Astrocyte (in vitro differentiated cells and primary cell): ENCODE measurements around the gene PACSIN1. TPM values are rescaled to one million over a fixed set of nuclear protein-coding genes. Genes with fewer than 3 reads are reported as not detected.
A peak's percentile ranks its signal among the peaks of the same experiment; 100 is the strongest.
"Not testable (repeated sequence)": the region's sequence is repeated elsewhere in the genome, so short reads cannot be mapped to it uniquely, and the experiment has no call there.

Experiments
- DNase-seq: peaks from one replicate; pipeline ENCODE4 v3.0.0-alpha.2; 2010; ENCODE audit warnings: low read depth
- FAIRE-seq: peaks from 2 replicates; lab custom pipeline; 2011; peaks lifted over from hg19 to GRCh38; lab: Jason Lieb, UNC
- H2AFZ ChIP-seq: 2 replicates; pipeline ENCODE4 v1.6.0; 2012; ENCODE audit warnings: low read depth, low read length, inconsistent platforms
- H3K27ac ChIP-seq: 2 replicates; pipeline ENCODE4 v1.5.1; 2011; ENCODE audit warnings: low read depth, low read length, inconsistent platforms
- H3K27me3 ChIP-seq: 2 replicates; pipeline ENCODE4 v1.6.0; 2011; ENCODE audit warnings: low read length, inconsistent platforms; ENCODE audit not compliant: insufficient read depth
- H3K36me3 ChIP-seq: 2 replicates; pipeline ENCODE4 v1.5.1; 2011; ENCODE audit warnings: low read length, inconsistent platforms; ENCODE audit not compliant: insufficient read depth
- H3K4me1 ChIP-seq: 2 replicates; pipeline ENCODE4 v1.5.1; 2011; ENCODE audit warnings: low read length, inconsistent platforms; ENCODE audit not compliant: insufficient read depth
- H3K4me2 ChIP-seq: 2 replicates; pipeline ENCODE4 v1.6.0; 2012; ENCODE audit warnings: low read length, inconsistent platforms
- H3K4me3 ChIP-seq: 2 replicates; pipeline ENCODE4 v1.5.1; 2011; ENCODE audit warnings: low read depth, mild to moderate bottlenecking, low read length, inconsistent platforms; ENCODE audit not compliant: insufficient read depth
- H3K79me2 ChIP-seq: 2 replicates; pipeline ENCODE4 v1.6.0; 2012; ENCODE audit warnings: mild to moderate bottlenecking, low read length, inconsistent platforms; ENCODE audit not compliant: insufficient read depth
- H3K9ac ChIP-seq: 2 replicates; pipeline ENCODE4 v1.6.0; 2012; ENCODE audit warnings: mild to moderate bottlenecking, low read length, inconsistent platforms
- H3K9me3 ChIP-seq: 2 replicates; pipeline ENCODE4 v1.5.1; 2012; ENCODE audit warnings: low read depth, mild to moderate bottlenecking, low read length, inconsistent platforms; ENCODE audit not compliant: insufficient read depth
- H4K20me1 ChIP-seq: 2 replicates; pipeline ENCODE4 v1.6.0; 2012; ENCODE audit warnings: low read length, inconsistent platforms; ENCODE audit not compliant: insufficient read depth
- H3K27ac Mint-ChIP-seq: one replicate; pipeline ENCODE4 v1.8.0; 2021; ENCODE audit warnings: mild to moderate bottlenecking, mixed read lengths; ENCODE audit not compliant: unreplicated experiment
- H3K27me3 Mint-ChIP-seq: one replicate; pipeline ENCODE4 v1.8.0; 2021; ENCODE audit warnings: low read depth, mixed read lengths; ENCODE audit not compliant: unreplicated experiment
- H3K36me3 Mint-ChIP-seq: one replicate; pipeline ENCODE4 v1.8.0; 2021; ENCODE audit warnings: low read depth, mixed read lengths; ENCODE audit not compliant: unreplicated experiment
- H3K4me1 Mint-ChIP-seq: one replicate; pipeline ENCODE4 v1.8.0; 2021; ENCODE audit warnings: low read depth, mixed read lengths; ENCODE audit not compliant: unreplicated experiment
- H3K4me3 Mint-ChIP-seq: one replicate; pipeline ENCODE4 v1.8.0; 2021; ENCODE audit warnings: mild to moderate bottlenecking, moderate library complexity, mixed read lengths; ENCODE audit not compliant: unreplicated experiment
- H3K9me3 Mint-ChIP-seq: one replicate; pipeline ENCODE4 v1.8.0; 2021; ENCODE audit warnings: mild to moderate bottlenecking, mixed read lengths; ENCODE audit not compliant: unreplicated experiment
- EZH2 ChIP-seq: IDR thresholded peaks from 2 replicates; pipeline ENCODE4 v1.6.1; 2012; ENCODE audit warnings: mild to moderate bottlenecking, low read length, inconsistent platforms; ENCODE audit not compliant: insufficient read depth
- total RNA-seq: library from RNA; stranded (reverse); gene quantifications from 2 replicates; pipeline ENCODE4 v1.2.1, GENCODE V29; 2021
- TF ChIP-seq, protein P1 (sequence below): IDR thresholded peaks from 2 replicates; pipeline ENCODE4 v1.5.1; 2011; ENCODE audit warnings: low read depth, mild to moderate bottlenecking, inconsistent platforms, low read length, moderate library complexity; ENCODE audit not compliant: insufficient read depth

PACSIN1 gene
- total RNA-seq, 1 donor from 2014 or later, result 0.32 TPM

DNA sequence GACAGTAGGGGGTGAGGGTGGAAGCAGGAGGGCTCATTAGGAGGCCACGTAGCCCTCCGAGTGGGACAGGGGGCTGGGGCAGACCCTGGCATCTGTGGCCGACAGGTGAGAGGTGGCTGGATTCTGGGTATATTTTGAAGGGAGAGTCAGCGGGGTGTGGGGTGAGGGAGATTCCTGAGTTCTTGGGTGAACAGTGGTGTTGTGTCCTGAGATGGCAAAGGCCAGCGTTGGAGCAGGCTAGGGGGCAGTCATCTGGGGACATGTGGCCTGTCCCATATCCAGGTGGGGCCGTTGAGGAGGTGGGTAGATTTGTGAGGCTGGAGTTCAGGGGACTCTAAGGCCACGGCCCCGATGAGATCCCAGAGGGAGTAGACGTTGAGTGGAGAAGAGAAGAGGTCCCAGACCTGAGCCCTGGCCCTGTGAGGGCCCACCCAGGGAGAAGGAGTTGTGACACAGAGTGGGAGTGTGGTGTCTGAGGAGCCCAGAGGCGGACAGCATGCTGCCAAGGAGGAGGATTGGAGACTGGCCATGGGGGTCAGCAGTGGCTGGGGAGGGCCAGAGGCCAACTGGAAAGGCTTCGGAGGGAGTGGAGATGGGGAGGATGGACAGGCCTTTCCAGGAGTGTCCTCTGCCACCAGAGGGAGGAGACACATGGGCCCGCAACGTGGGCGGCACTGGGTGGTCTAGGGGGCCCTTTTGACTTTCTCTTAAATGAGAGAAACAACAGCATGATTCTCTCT, 19.6 kb downstream of the PACSIN1 start:
- H3K36me3 Mint-ChIP-seq, result no peaks in the 10 kb centered on the region
- Histone ChIP-seq H3K79me2 (no peaks in the 10 kb centered on the region), H3K9ac (no peak overlapping the region), H3K4me2 (no peak overlapping the region), H3K27ac (no peak overlapping the region), H2AFZ (no peak overlapping the region), H3K36me3 (no peaks in the 10 kb centered on the region), H3K4me3 (no peak overlapping the region), H4K20me1 (no peaks in the 10 kb centered on the region), H3K9me3 (no peaks in the 10 kb centered on the region), H3K4me1 (no peaks in the 10 kb centered on the region), H3K27me3 (no peaks in the 10 kb centered on the region)
- H3K27me3 Mint-ChIP-seq, result peaks cover 3% of the 10 kb centered on the region
- FAIRE-seq, result no peak
- no peak overlapping the region for H3K4me3 Mint-ChIP-seq
- no peak for DNase-seq
- H3K9me3 Mint-ChIP-seq, result no peaks in the 10 kb centered on the region
- no peak for TF ChIP-seq EZH2
- TF ChIP-seq, protein P1, sequence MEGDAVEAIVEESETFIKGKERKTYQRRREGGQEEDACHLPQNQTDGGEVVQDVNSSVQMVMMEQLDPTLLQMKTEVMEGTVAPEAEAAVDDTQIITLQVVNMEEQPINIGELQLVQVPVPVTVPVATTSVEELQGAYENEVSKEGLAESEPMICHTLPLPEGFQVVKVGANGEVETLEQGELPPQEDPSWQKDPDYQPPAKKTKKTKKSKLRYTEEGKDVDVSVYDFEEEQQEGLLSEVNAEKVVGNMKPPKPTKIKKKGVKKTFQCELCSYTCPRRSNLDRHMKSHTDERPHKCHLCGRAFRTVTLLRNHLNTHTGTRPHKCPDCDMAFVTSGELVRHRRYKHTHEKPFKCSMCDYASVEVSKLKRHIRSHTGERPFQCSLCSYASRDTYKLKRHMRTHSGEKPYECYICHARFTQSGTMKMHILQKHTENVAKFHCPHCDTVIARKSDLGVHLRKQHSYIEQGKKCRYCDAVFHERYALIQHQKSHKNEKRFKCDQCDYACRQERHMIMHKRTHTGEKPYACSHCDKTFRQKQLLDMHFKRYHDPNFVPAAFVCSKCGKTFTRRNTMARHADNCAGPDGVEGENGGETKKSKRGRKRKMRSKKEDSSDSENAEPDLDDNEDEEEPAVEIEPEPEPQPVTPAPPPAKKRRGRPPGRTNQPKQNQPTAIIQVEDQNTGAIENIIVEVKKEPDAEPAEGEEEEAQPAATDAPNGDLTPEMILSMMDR, result no peak
- peak overlapping the region; percentile 41 for H3K27ac Mint-ChIP-seq
- H3K4me1 Mint-ChIP-seq, result no peaks in the 10 kb centered on the region

DNA sequence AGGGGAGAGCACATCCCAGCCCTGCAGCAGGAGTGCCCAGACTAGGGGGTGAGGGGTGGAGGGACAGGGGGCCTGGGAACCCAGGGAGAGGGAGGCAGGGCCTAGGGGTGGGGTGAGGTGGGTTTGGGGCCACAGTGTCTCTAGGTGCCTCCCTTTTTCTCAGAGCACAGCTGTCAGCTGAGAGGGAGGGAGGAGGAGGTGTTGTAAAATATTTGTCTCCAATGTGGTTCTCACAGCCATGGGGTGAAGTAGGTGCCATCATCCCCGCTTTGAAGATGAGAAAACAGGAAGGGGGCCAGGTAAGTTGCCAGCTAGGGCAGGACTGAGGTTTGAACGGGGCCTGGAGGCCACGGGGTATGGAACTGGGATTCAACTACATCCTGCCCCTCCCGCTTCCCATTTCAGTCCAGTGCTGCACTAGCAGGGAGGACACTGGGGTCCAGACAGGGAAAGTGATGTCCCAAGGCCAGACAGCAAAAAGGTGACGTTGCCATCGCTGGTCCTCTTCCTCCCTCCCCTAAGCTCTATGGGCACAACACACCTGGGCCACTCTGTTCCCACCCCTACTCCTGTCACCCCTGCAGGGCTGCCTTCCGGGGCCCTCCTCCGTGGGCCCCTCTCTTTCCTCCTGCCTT, 20.3 kb downstream of the PACSIN1 start:
- H3K4me3 ChIP-seq, result no peak overlapping the region
- TF ChIP-seq, protein P1, result no peak
- no peak for TF ChIP-seq EZH2
- no peak overlapping the region for H3K4me2 ChIP-seq
- H3K36me3 ChIP-seq, result no peaks in the 10 kb centered on the region
- no peak for DNase-seq
- no peaks in the 10 kb centered on the region for H3K36me3 Mint-ChIP-seq
- no peak overlapping the region for H3K9ac ChIP-seq
- peaks cover 4% of the 10 kb centered on the region for H3K4me1 Mint-ChIP-seq
- H2AFZ ChIP-seq, result no peak overlapping the region
- no peaks in the 10 kb centered on the region for H3K79me2 ChIP-seq
- no peak for FAIRE-seq
- no peak overlapping the region for H3K4me3 Mint-ChIP-seq
- H3K27me3 Mint-ChIP-seq, result peaks cover 3% of the 10 kb centered on the region
- no peaks in the 10 kb centered on the region for H3K9me3 ChIP-seq
- H3K9me3 Mint-ChIP-seq, result no peaks in the 10 kb centered on the region
- H3K27me3 ChIP-seq, result no peaks in the 10 kb centered on the region
- H3K4me1 ChIP-seq, result no peaks in the 10 kb centered on the region
- no peak overlapping the region for H3K27ac Mint-ChIP-seq
- no peaks in the 10 kb centered on the region for H4K20me1 ChIP-seq
- no peak overlapping the region for H3K27ac ChIP-seq

DNA sequence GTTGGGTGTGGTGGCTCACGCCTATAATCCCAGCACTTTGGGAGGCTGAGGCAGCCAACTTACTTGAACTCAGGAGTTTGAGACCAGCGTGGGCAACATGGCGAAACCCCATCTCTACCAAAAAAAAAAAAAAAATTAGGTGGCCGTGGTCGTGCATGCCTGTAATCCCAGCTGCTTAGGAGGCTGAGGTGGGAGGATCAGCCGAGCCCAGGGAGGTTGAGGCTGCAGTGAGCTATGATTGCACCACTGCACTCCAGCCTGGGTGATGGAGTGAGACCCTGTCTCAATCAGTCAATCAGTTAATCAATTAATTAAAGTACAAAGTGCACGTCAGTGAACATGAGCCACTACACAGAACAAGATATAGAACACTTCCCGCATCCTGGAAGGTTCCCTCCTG, 21.0 kb downstream of the PACSIN1 start:
- H3K27ac ChIP-seq, H3K27ac Mint-ChIP-seq, H3K4me1 Mint-ChIP-seq, DNase-seq, H3K27me3 Mint-ChIP-seq, H3K9me3 Mint-ChIP-seq, H3K4me1 ChIP-seq, H3K4me2 ChIP-seq, H3K9me3 ChIP-seq, H3K36me3 Mint-ChIP-seq, H3K36me3 ChIP-seq, H3K4me3 ChIP-seq, H3K79me2 ChIP-seq, FAIRE-seq, H2AFZ ChIP-seq, H3K27me3 ChIP-seq, H3K9ac ChIP-seq, H4K20me1 ChIP-seq, H3K4me3 Mint-ChIP-seq: not testable (repeated sequence)
